HepG2 (cell line): ENCODE data around the gene HECTD1. TPM values are rescaled to one million over a fixed set of nuclear protein-coding genes. Genes with fewer than 3 reads are reported as not detected.
A peak's percentile ranks its signal among the peaks of the same experiment; 100 is the strongest.

Experiments
- ATAC-seq: fragments of 200-7000 bp; cut with Tn5 transposase; 3 replicates; pipeline ENCODE4 v1.9.1; 2020; ENCODE audit warnings: mild to moderate bottlenecking, moderate library complexity
- BruUV-seq: library from RNA; stranded (reverse); fragments of 400-500 nt; replicated peaks from 2 replicates; lab custom pipeline; 2021; lab: Mats Ljungman, UMichigan
- CTCF ChIA-PET: fragments of 300-600 bp; formaldehyde crosslinking; extraction: SDS; loops from one replicate; lab custom pipeline; 2021; ENCODE audit warnings: low total read pairs, inconsistent platforms, low intra/inter-chr PET ratio; lab: Yijun Ruan, JAX
- POLR2A ChIA-PET: fragments of 350-600 bp; sonication (Branson Sonifier 250); formaldehyde crosslinking; loops from one replicate; lab custom pipeline; 2020; ENCODE audit warnings: antibody characterized with exemption, inconsistent platforms; lab: Yijun Ruan, JAX
- DNase-seq: peaks from one replicate; pipeline ENCODE4 v3.0.0-alpha.2; 2015; ENCODE audit warnings: low spot score
- FAIRE-seq: peaks from 3 replicates; lab custom pipeline; 2011; peaks lifted over from hg19 to GRCh38; lab: Jason Lieb, UNC
- H2AFZ ChIP-seq: one replicate; pipeline ENCODE4 v1.6.1; 2011; ENCODE audit warnings: low read length, inconsistent platforms
- H3K27ac ChIP-seq: fragments of 300-600 bp; 3 replicates; pipeline ENCODE4 v1.8.0; 2011; ENCODE audit warnings: mixed run types, mild to moderate bottlenecking, mixed read lengths, low read length, inconsistent platforms; ENCODE audit not compliant: insufficient read depth; ENCODE audit errors: extremely low read length
- H3K27me3 ChIP-seq, 2 experiments: fragments of 200-600 bp in 1 of 2; 2 replicates in 1 of 2; 3 replicates in 1 of 2; pipeline versions ENCODE4 v1.6.0 to v1.8.0; 2011; ENCODE audit warnings: low read length in 2 of 2, mild to moderate bottlenecking in 2 of 2, moderate library complexity in 2 of 2, inconsistent platforms in 1 of 2; ENCODE audit not compliant: insufficient read depth in 2 of 2, control insufficient read depth in 1 of 2
- H3K36me3 ChIP-seq, 2 experiments: fragments of 200-600 bp in 1 of 2; replicated peaks in 1 of 2; 2 replicates in 1 of 2; 3 replicates in 1 of 2; pipeline versions ENCODE4 v1.5.1 to v1.8.0; 2011; ENCODE audit warnings: low read length in 2 of 2, inconsistent platforms in 1 of 2; ENCODE audit not compliant: insufficient read depth in 2 of 2, control insufficient read depth in 1 of 2
- H3K4me1 ChIP-seq: 2 replicates; pipeline ENCODE4 v1.5.1; 2012; ENCODE audit warnings: low read length, inconsistent platforms; ENCODE audit not compliant: insufficient read depth
- H3K4me2 ChIP-seq: 2 replicates; pipeline ENCODE4 v1.6.0; 2011; ENCODE audit warnings: low read depth, low read length, inconsistent platforms
- H3K4me3 ChIP-seq, 3 experiments: fragments of 200-600 bp in 1 of 3; sonication (generic), shearing (Covaris generic) in 1 of 3; replicated peaks in 1 of 3; 2 replicates each; pipeline ENCODE4 v1.5.1; 2011 to 2016; ENCODE audit warnings: low read length in 3 of 3, inconsistent platforms in 2 of 3, low read depth in 2 of 3, mild to moderate bottlenecking in 2 of 3, control low read depth in 1 of 3, mixed read lengths in 1 of 3; ENCODE audit not compliant: insufficient read depth in 1 of 3
- H3K79me2 ChIP-seq: one replicate; pipeline ENCODE4 v1.6.1; 2011; ENCODE audit warnings: low read length, inconsistent platforms; ENCODE audit not compliant: insufficient read depth
- H3K9ac ChIP-seq: 2 replicates; pipeline ENCODE4 v1.6.0; 2011; ENCODE audit warnings: mild to moderate bottlenecking, low read depth, low read length, inconsistent platforms; ENCODE audit not compliant: insufficient read depth
- H3K9me3 ChIP-seq: 2 replicates; pipeline ENCODE4 v1.5.1; 2012; ENCODE audit warnings: mild to moderate bottlenecking, low read length
- H4K20me1 ChIP-seq: 2 replicates; pipeline ENCODE4 v1.6.0; 2011; ENCODE audit warnings: inconsistent platforms, mild to moderate bottlenecking, low read length, moderate library complexity; ENCODE audit not compliant: insufficient read depth
- CAMTA2 ChIP-seq: sonication (generic); formaldehyde crosslinking; IDR thresholded peaks from 2 replicates; pipeline ENCODE4 v1.4.0; 2020; ENCODE audit warnings: mild to moderate bottlenecking, missing genetic modification reagents, borderline replicate concordance
- ISL2 ChIP-seq: sonication (generic); formaldehyde crosslinking; IDR thresholded peaks from 2 replicates; pipeline ENCODE4 v1.5.0; 2020; ENCODE audit warnings: missing genetic modification reagents
- POLR2A ChIP-seq, 2 experiments: IDR thresholded peaks; 2 replicates each; pipeline ENCODE4 v1.6.1; 2011; ENCODE audit warnings: low read depth in 2 of 2, low read length in 2 of 2, mild to moderate bottlenecking in 1 of 2, moderate library complexity in 1 of 2; ENCODE audit not compliant: insufficient read depth in 1 of 2
- RARG ChIP-seq: sonication (generic); formaldehyde crosslinking; IDR thresholded peaks from 2 replicates; pipeline ENCODE4 v1.4.0; 2020; ENCODE audit warnings: low read depth, mild to moderate bottlenecking, missing genetic modification reagents
- RBM22 ChIP-seq: fragments of 200-400 bp; formaldehyde crosslinking; optimal IDR thresholded peaks from 2 replicates; pipeline ENCODE3; 2017; ENCODE audit warnings: mild to moderate bottlenecking, low read length, moderate library complexity
- SRY ChIP-seq: sonication (generic); formaldehyde crosslinking; IDR thresholded peaks from 2 replicates; pipeline ENCODE4 v1.8.0; 2022; ENCODE audit warnings: mild to moderate bottlenecking, missing genetic modification reagents
- WGBS: methylation state at CpG from one replicate; pipeline ENCODE4 v1.1.6; 2017; ENCODE audit warnings: low lambda C conversion rate; 5-methylcytosine and 5-hydroxymethylcytosine counted together
- in situ Hi-C: cut with HindIII; loops from 2 replicates; pipeline ENCODE4 v1.10.0; 2017; ENCODE audit warnings: low pct_unique_long_range_greater_than_20kb; ENCODE audit not compliant: extremely low pct_ligation_motif_present
- intact Hi-C: fragments of 100-400 bp; cut with micrococcal nuclease; formaldehyde crosslinking; loops from one replicate; pipeline ENCODE4 v1.10.0; 2022; ENCODE audit not compliant: unreplicated experiment
- polyA plus RNA-seq, 8 experiments: library from polyadenylated mRNA; depleted of rRNA in 3 of 8; stranded (reverse) in 7 of 8; unstranded in 1 of 8; fragments of >200 nt; fragmentation: Illumina TruSeq in 4 of 8; extraction: Trizol in 4 of 8; gene quantifications; 2 replicates each; pipeline versions ENCODE4 v1.2.1 to v1.2.3, GENCODE V29; 2011 to 2016; ENCODE audit warnings: low read depth in 4 of 8, missing spikeins in 1 of 8, mixed read lengths in 1 of 8; ENCODE audit not compliant: insufficient read depth in 1 of 8
- total RNA-seq, 5 experiments: library from RNA; depleted of rRNA; stranded (reverse); fragments of >200 nt; fragmentation: Illumina TruSeq; extraction: Trizol; gene quantifications; 2 replicates each; pipeline ENCODE4 v1.2.3, GENCODE V29; 2016; ENCODE audit warnings: low read depth in 1 of 5
- TF ChIP-seq, protein P1 (sequence below), 2 experiments: sonication (generic) in 1 of 2; formaldehyde crosslinking in 1 of 2; IDR thresholded peaks; 2 replicates each; pipeline versions ENCODE4 v1.4.0 to v1.6.1; 2016 to 2020; ENCODE audit warnings: borderline replicate concordance in 1 of 2, low read depth in 1 of 2, mild to moderate bottlenecking in 1 of 2, missing genetic modification reagents in 1 of 2
- TF ChIP-seq, protein P2 (sequence below): IDR thresholded peaks from 2 replicates; pipeline ENCODE4 v1.6.1; 2016; ENCODE audit warnings: low read depth, borderline replicate concordance

Gene HECTD1
- total and polyA plus RNA-seq, 2 of the 13 experiments (the other 11 are each of a cell fraction or from before 2014, with no cell fraction given), result 312 to 560 TPM

DNA sequence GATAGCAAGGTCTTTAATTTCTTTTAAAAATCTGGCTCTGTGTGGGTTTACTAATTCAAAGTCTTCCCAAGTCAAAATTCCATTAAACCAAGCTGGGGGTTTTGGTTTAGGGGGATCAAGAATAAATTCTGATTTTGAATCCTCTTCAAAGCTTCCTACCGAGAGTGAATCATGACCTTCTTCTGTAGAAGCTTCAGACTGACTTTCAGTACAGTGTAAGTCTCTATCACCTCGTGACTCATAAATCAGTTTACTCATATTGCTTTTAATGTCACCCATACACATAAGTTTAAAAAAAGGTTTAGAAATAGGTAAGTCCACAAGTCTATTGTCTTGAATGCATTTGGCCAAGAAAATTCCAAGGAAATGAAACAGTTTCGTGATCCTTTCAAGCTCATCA lies 100.8 kb downstream of the HECTD1 start:
- no peak overlapping the region for H2AFZ ChIP-seq
- FAIRE-seq (no peak), DNase-seq (no peak), ATAC-seq (no peak)
- H3K9me3 ChIP-seq, result no peaks in the 10 kb centered on the region
- BruUV-seq, result TSS peak; percentile 41
- no peaks in the 10 kb centered on the region for H4K20me1 ChIP-seq
- H3K36me3 ChIP-seq, result peaks cover 43 to 95% of the 10 kb centered on the region in 2 experiments
- 96% methylated on average over 3 of the region's 3 CpGs for WGBS
- intact Hi-C loops, result no loop called here
- H3K27ac ChIP-seq, result no peak overlapping the region
- H3K9ac ChIP-seq, result no peak overlapping the region
- no peaks in the 10 kb centered on the region for H3K4me1 ChIP-seq
- no peak overlapping the region for H3K4me3 ChIP-seq
- TF ChIP-seq POLR2A (IDR thresholded peaks at IDR 0.05; ENCODE audit: insufficient read depth in 1 of 2, low read depth in 2 of 2, low read length in 2 of 2), result 0 out of 4 replicates have a peak, but pooled peaks of 1 of the 2 experiments have one; percentile 26
- no peak for TF ChIP-seq RARG (CRISPR knock-in tag)
- TF ChIP-seq, protein P1, sequence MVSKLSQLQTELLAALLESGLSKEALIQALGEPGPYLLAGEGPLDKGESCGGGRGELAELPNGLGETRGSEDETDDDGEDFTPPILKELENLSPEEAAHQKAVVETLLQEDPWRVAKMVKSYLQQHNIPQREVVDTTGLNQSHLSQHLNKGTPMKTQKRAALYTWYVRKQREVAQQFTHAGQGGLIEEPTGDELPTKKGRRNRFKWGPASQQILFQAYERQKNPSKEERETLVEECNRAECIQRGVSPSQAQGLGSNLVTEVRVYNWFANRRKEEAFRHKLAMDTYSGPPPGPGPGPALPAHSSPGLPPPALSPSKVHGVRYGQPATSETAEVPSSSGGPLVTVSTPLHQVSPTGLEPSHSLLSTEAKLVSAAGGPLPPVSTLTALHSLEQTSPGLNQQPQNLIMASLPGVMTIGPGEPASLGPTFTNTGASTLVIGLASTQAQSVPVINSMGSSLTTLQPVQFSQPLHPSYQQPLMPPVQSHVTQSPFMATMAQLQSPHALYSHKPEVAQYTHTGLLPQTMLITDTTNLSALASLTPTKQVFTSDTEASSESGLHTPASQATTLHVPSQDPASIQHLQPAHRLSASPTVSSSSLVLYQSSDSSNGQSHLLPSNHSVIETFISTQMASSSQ (IDR thresholded peaks at IDR 0.05; ENCODE audit: low read depth), result no peak
- TF ChIP-seq, protein P1 (CRISPR knock-in tag; IDR thresholded peaks at IDR 0.05; ENCODE audit: borderline replicate concordance), result no peak
- TF ChIP-seq SRY (CRISPR knock-in tag), result no peak
- TF ChIP-seq, protein P2, sequence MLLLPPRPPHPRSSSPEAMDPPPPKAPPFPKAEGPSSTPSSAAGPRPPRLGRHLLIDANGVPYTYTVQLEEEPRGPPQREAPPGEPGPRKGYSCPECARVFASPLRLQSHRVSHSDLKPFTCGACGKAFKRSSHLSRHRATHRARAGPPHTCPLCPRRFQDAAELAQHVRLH (CRISPR knock-in tag), result no peak
- TF ChIP-seq RBM22, result peak; percentile 67
- no peak for TF ChIP-seq CAMTA2 (CRISPR knock-in tag)
- TF ChIP-seq ISL2, result no peak
- TF ChIP-seq, all 625 proteins: peak for 2
- no peaks in the 10 kb centered on the region for H3K79me2 ChIP-seq
- ChIA-PET POLR2A (no interaction called here), CTCF (no interaction called here)
- no peak overlapping the region for H3K4me2 ChIP-seq
- no peaks in the 10 kb centered on the region for H3K27me3 ChIP-seq
- in situ Hi-C loops, result no loop called here
